Kidney epithelial cell (primary cell): Measurements from ENCODE around the gene TRIM63. TPM values are rescaled to one million over a fixed set of nuclear protein-coding genes. Genes with fewer than 3 reads are reported as not detected.

ENCODE experiments used
- DNase-seq: peaks from one replicate; pipeline ENCODE4 v3.0.0-alpha.2; 2010; ENCODE audit warnings: low read depth
- H3K27me3 ChIP-seq: 2 replicates; pipeline ENCODE4 v1.6.0; 2011; ENCODE audit warnings: low read length; ENCODE audit not compliant: control insufficient read depth, insufficient read depth
- H3K36me3 ChIP-seq: 2 replicates; pipeline ENCODE4 v1.5.1; 2011; ENCODE audit warnings: low read length; ENCODE audit not compliant: control insufficient read depth, insufficient read depth
- H3K4me3 ChIP-seq: 2 replicates; pipeline ENCODE4 v1.5.1; 2011; ENCODE audit warnings: low read depth, mild to moderate bottlenecking, control low read depth, low read length
- CTCF ChIP-seq: IDR thresholded peaks from 2 replicates; pipeline ENCODE4 v1.5.1; 2011; ENCODE audit warnings: mild to moderate bottlenecking, moderate library complexity, low read length, control low read depth, inconsistent platforms; ENCODE audit not compliant: insufficient read depth, poor library complexity, severe bottlenecking
- total RNA-seq: library from RNA; depleted of rRNA; stranded (reverse); fragments of >200 nt; gene quantifications from 2 replicates; pipeline ENCODE4 v1.2.3, GENCODE V29; 2015

The TRIM63 gene
- total RNA-seq, 1 donor from 2014 or later: not detected

- no peak overlapping the region for H3K4me3 ChIP-seq
- DNase-seq: no peak
- H3K27me3 ChIP-seq: peaks cover 2% of the 10 kb centered on the region
- H3K36me3 ChIP-seq: no peaks in the 10 kb centered on the region
- TF ChIP-seq CTCF: no peak
Observed at GRCh38 chr1:26090893-26091292, 23.5 kb upstream of the TRIM63 start.

GRCh38 chr1:26089125-26089524 is 21.7 kb upstream of the TRIM63 start:
- H3K4me3 ChIP-seq: no peak overlapping the region

GRCh38 chr1:26084844-26085243 is 17.4 kb upstream of the TRIM63 start:
- no peak for DNase-seq
- Histone ChIP-seq H3K27me3 (peaks cover 10% of the 10 kb centered on the region), H3K36me3 (no peaks in the 10 kb centered on the region), H3K4me3 (no peak overlapping the region)
- no peak for TF ChIP-seq CTCF

More at GRCh38 chr1:26089125-26089524, 21.7 kb upstream of the TRIM63 start:
- peaks cover 8% of the 10 kb centered on the region for H3K27me3 ChIP-seq
- H3K36me3 ChIP-seq: no peaks in the 10 kb centered on the region
- no peak for DNase-seq
- no peak for TF ChIP-seq CTCF

GRCh38 chr1:26084091-26084561 is 16.7 kb upstream of the TRIM63 start:
- no peaks in the 10 kb centered on the region for H3K36me3 ChIP-seq
- DNase-seq: no peak
- H3K4me3 ChIP-seq: no peak overlapping the region
- TF ChIP-seq CTCF: no peak
- peaks cover 10% of the 10 kb centered on the region for H3K27me3 ChIP-seq

- peaks cover 10% of the 10 kb centered on the region for H3K27me3 ChIP-seq
- TF ChIP-seq CTCF: no peak
- H3K4me3 ChIP-seq: no peak overlapping the region
- H3K36me3 ChIP-seq: no peaks in the 10 kb centered on the region
- no peak for DNase-seq
Observed at GRCh38 chr1:26083208-26083607, 15.8 kb upstream of the TRIM63 start.

GRCh38 chr1:26082020-26082350 is 14.6 kb upstream of the TRIM63 start:
- no peaks in the 10 kb centered on the region for H3K36me3 ChIP-seq
- no peak overlapping the region for H3K4me3 ChIP-seq
- no peak for DNase-seq
- peaks cover 10% of the 10 kb centered on the region for H3K27me3 ChIP-seq
- no peak for TF ChIP-seq CTCF
